ENCODE results near the gene LRRTM3. TPM values are rescaled to one million over a fixed set of nuclear protein-coding genes. Genes with fewer than 3 reads are reported as not detected.

The LRRTM3 gene
- total RNA-seq, 1 experiment from 2014 or later, result not detected

GRCh38 chr10:67119651-67120050, 193.8 kb downstream of the LRRTM3 start:
- no peak for DNase-seq (ENCODE audit: low read depth)

DNA sequence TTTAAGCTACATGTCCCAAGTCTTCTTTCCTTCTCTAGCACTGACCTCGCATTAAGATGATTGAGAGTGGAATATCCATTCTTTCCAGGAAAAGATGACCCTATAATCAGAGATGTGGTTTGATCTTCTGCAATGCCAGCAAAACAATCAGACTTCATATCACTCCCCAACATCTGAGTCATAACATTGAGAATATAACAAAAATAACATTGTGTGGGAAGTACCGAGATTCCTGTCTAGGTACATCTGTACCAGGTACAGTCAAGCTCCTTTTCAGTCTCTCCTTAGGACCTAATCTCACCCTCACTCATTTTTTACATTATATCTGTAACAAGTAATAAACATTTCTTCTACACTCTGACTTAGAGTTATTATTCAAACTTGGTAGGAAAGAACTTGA, 201.6 kb downstream of the LRRTM3 start:
- DNase-seq (ENCODE audit: low read depth), result no peak

GRCh38 chr10:67140641-67141040, 214.8 kb downstream of the LRRTM3 start:
- DNase-seq (ENCODE audit: low read depth), result no peak

DNA sequence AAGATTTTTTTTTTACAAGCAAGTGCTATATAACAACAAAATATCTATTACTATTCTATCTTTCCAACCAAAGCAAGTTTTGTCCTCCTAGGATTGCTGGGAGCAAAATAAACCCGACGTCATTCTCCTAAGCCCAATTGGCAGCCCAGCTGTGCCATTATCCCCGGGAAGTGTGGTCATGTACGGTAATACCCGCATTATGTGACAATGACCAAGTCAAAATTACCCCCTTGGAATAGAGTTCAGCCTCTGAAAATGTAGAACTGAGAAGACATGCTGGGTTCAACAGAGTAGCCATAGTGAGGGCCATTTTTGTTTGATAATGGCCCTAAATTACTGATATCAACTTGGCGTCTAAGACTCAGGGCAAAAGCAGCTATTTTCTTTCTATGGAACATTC, 215.5 kb downstream of the LRRTM3 start:
- no peak for DNase-seq (ENCODE audit: low read depth)

- no peak for DNase-seq (ENCODE audit: low read depth)
Measured at GRCh38 chr10:67144530-67144929, 218.7 kb downstream of the LRRTM3 start.

All from RPMI7951 (cell line).